Smooth muscle cell (in vitro differentiated cells): ENCODE results near the gene ZNF778. TPM values are rescaled to one million over a fixed set of nuclear protein-coding genes. Genes with fewer than 3 reads are reported as not detected.

Source experiments
- DNase-seq: peaks from one replicate; lab custom pipeline; 2025; ENCODE audit not compliant: unreplicated experiment; lab: John Stamatoyannopoulos, UW
- H2AFZ ChIP-seq: fragments of 200-600 bp; sonication (generic); 2 replicates; pipeline ENCODE4 v1.6.0; 2016; ENCODE audit warnings: antibody characterized with exemption, low read depth, mild to moderate bottlenecking
- H3F3A ChIP-seq: fragments of 200-600 bp; sonication (generic); 2 replicates; pipeline ENCODE4 v1.6.0; 2017; ENCODE audit warnings: antibody characterized with exemption, low read depth
- H3K27ac ChIP-seq: fragments of 200-600 bp; sonication (generic); 2 replicates; pipeline ENCODE4 v1.5.1; 2016; ENCODE audit warnings: low read depth, mild to moderate bottlenecking
- H3K27me3 ChIP-seq: fragments of 200-600 bp; sonication (generic); 2 replicates; pipeline ENCODE4 v1.6.1; 2016; ENCODE audit warnings: low read depth, mild to moderate bottlenecking
- H3K36me3 ChIP-seq: fragments of 200-600 bp; sonication (generic); 2 replicates; pipeline ENCODE4 v1.5.1; 2016; ENCODE audit warnings: low read depth
- H3K4me1 ChIP-seq: fragments of 200-600 bp; sonication (generic); 2 replicates; pipeline ENCODE4 v1.5.1; 2016; ENCODE audit warnings: low read depth
- H3K4me2 ChIP-seq: fragments of 200-600 bp; sonication (generic); 2 replicates; pipeline ENCODE4 v1.6.0; 2016; ENCODE audit warnings: mild to moderate bottlenecking
- H3K4me3 ChIP-seq: fragments of 200-600 bp; sonication (generic); 2 replicates; pipeline ENCODE4 v1.5.1; 2016; ENCODE audit warnings: mild to moderate bottlenecking
- H3K79me2 ChIP-seq: fragments of 200-600 bp; sonication (generic); 2 replicates; pipeline ENCODE4 v1.6.0; 2016; ENCODE audit warnings: low read depth, mild to moderate bottlenecking
- H3K9ac ChIP-seq: fragments of 200-600 bp; sonication (generic); 2 replicates; pipeline ENCODE4 v1.6.0; 2016; ENCODE audit warnings: low read depth
- H3K9me3 ChIP-seq: fragments of 200-600 bp; sonication (generic); replicated peaks from 2 replicates; pipeline ENCODE4 v1.5.1; 2016; ENCODE audit warnings: low read depth
- H4K20me1 ChIP-seq: fragments of 200-600 bp; sonication (generic); 2 replicates; pipeline ENCODE4 v1.6.0; 2016; ENCODE audit warnings: low read depth
- CTCF ChIP-seq: fragments of 200-600 bp; sonication (generic); IDR thresholded peaks from 2 replicates; pipeline ENCODE4 v1.5.1; 2017; ENCODE audit warnings: borderline replicate concordance, mild to moderate bottlenecking, antibody characterized with exemption; ENCODE audit not compliant: insufficient read depth, poor library complexity, severe bottlenecking
- WGBS: methylation state at CpG from one replicate; pipeline ENCODE4 v1.1.7; 2016; ENCODE audit warnings: low lambda C conversion rate; 5-methylcytosine and 5-hydroxymethylcytosine counted together
- polyA plus RNA-seq: library from polyadenylated mRNA; unstranded; fragments of >200 nt; fragmentation: Nextera tagmentation; extraction: Ambion mirVana; gene quantifications from 2 replicates; pipeline ENCODE4 v1.2.1, GENCODE V29; 2016
- total RNA-seq: library from RNA; depleted of rRNA; stranded (reverse); fragments of >200 nt; gene quantifications from 2 replicates; pipeline ENCODE4 v1.2.3, GENCODE V29; 2014

ZNF778 gene
- total and polyA plus RNA-seq, 2 experiments from 2014 or later, result 3.0 to 6.2 TPM

- Histone ChIP-seq H3K4me1 (no peaks in the 10 kb centered on the region), H4K20me1 (no peaks in the 10 kb centered on the region), H2AFZ (no peak overlapping the region), H3K27me3 (peaks cover 22% of the 10 kb centered on the region), H3K9me3 (no peaks in the 10 kb centered on the region), H3K27ac (no peak overlapping the region), H3K36me3 (no peaks in the 10 kb centered on the region), H3K79me2 (no peaks in the 10 kb centered on the region), H3K4me2 (no peak overlapping the region), H3K9ac (no peak overlapping the region), H3F3A (no peaks in the 10 kb centered on the region), H3K4me3 (no peak overlapping the region)
- WGBS, result 91% methylated on average over 21 of the region's 21 CpGs
- no peak for DNase-seq
- TF ChIP-seq CTCF, result no peak
These were observed 21.9 kb upstream of the ZNF778 start for GRCh38 chr16:89195521-89196171.

GRCh38 chr16:89197033-89197632, 20.4 kb upstream of the ZNF778 start:
- H3K27ac ChIP-seq, result no peak overlapping the region
- no peak overlapping the region for H3K4me3 ChIP-seq
- H3K4me2 ChIP-seq, result no peak overlapping the region
- no peak overlapping the region for H2AFZ ChIP-seq
- WGBS, result 92% methylated on average over 13 of the region's 13 CpGs
- H3K9ac ChIP-seq, result no peak overlapping the region
- H3F3A ChIP-seq, result no peaks in the 10 kb centered on the region
- H3K4me1 ChIP-seq, result no peaks in the 10 kb centered on the region
- no peaks in the 10 kb centered on the region for H3K36me3 ChIP-seq
- H3K9me3 ChIP-seq, result no peaks in the 10 kb centered on the region
- DNase-seq, result no peak
- no peaks in the 10 kb centered on the region for H4K20me1 ChIP-seq
- H3K79me2 ChIP-seq, result no peaks in the 10 kb centered on the region
- TF ChIP-seq CTCF, result no peak
- H3K27me3 ChIP-seq, result peaks cover 36% of the 10 kb centered on the region

- Histone ChIP-seq H4K20me1 (no peaks in the 10 kb centered on the region), H3K4me2 (no peak overlapping the region), H3K36me3 (no peaks in the 10 kb centered on the region), H3K9ac (no peak overlapping the region), H3K9me3 (no peaks in the 10 kb centered on the region), H3K27me3 (peaks cover 43% of the 10 kb centered on the region), H3K79me2 (no peaks in the 10 kb centered on the region), H3K27ac (no peak overlapping the region), H3K4me3 (no peak overlapping the region), H2AFZ (no peak overlapping the region), H3F3A (no peaks in the 10 kb centered on the region), H3K4me1 (no peaks in the 10 kb centered on the region)
- DNase-seq, result no peak
- no peak for TF ChIP-seq CTCF
- 91% methylated on average over 26 of the region's 26 CpGs for WGBS
These were observed 19.7 kb upstream of the ZNF778 start for GRCh38 chr16:89197633-89198416.
